HEK293 (cell line): ENCODE measurements around the gene NECTIN2.

Source experiments
- CTCF ChIP-seq: fragments of 450-650 bp; formaldehyde crosslinking; IDR thresholded peaks from 2 replicates; pipeline ENCODE4 v1.5.1; 2016; ENCODE audit warnings: missing biosample characterization, missing genetic modification characterization
- GLIS1 ChIP-seq: fragments of 450-650 bp; formaldehyde crosslinking; IDR thresholded peaks from 2 replicates; pipeline ENCODE4 v1.5.1; 2016; ENCODE audit warnings: missing biosample characterization, missing genetic modification characterization
- KLF1 ChIP-seq: fragments of 450-650 bp; formaldehyde crosslinking; IDR thresholded peaks from 2 replicates; pipeline ENCODE4 v1.5.1; 2016; ENCODE audit warnings: missing biosample characterization, missing genetic modification characterization
- KLF10 ChIP-seq: fragments of 450-650 bp; IDR thresholded peaks from 2 replicates; pipeline ENCODE4 v1.5.1; 2018; ENCODE audit warnings: missing biosample characterization, mild to moderate bottlenecking, missing genetic modification characterization
- KLF16 ChIP-seq: fragments of 450-650 bp; formaldehyde crosslinking; IDR thresholded peaks from 2 replicates; pipeline ENCODE4 v1.5.1; 2017; ENCODE audit warnings: missing biosample characterization, missing genetic modification characterization
- KLF8 ChIP-seq: fragments of 450-650 bp; formaldehyde crosslinking; IDR thresholded peaks from 2 replicates; pipeline ENCODE4 v1.5.1; 2016; ENCODE audit warnings: missing biosample characterization, missing genetic modification characterization
- MZF1 ChIP-seq: fragments of 450-650 bp; formaldehyde crosslinking; IDR thresholded peaks from 2 replicates; pipeline ENCODE4 v1.5.1; 2017; ENCODE audit warnings: missing biosample characterization, missing genetic modification characterization, borderline replicate concordance
- PATZ1 ChIP-seq: fragments of 450-650 bp; formaldehyde crosslinking; IDR thresholded peaks from 2 replicates; pipeline ENCODE4 v1.5.1; 2016; ENCODE audit warnings: missing biosample characterization, missing genetic modification characterization
- PBX3 ChIP-seq: sonication (generic); formaldehyde crosslinking; IDR thresholded peaks from 2 replicates; pipeline ENCODE4 v1.8.1; 2022; ENCODE audit warnings: mild to moderate bottlenecking, moderate library complexity, missing genetic modification reagents
- PRDM4 ChIP-seq: fragments of 450-650 bp; formaldehyde crosslinking; IDR thresholded peaks from 2 replicates; pipeline ENCODE4 v1.5.1; 2017; ENCODE audit warnings: missing biosample characterization, missing genetic modification characterization
- SP3 ChIP-seq: fragments of 450-650 bp; formaldehyde crosslinking; IDR thresholded peaks from 2 replicates; pipeline ENCODE4 v1.5.1; 2016; ENCODE audit warnings: missing biosample characterization, missing genetic modification characterization
- ZBTB10 ChIP-seq: fragments of 450-650 bp; formaldehyde crosslinking; IDR thresholded peaks from 2 replicates; pipeline ENCODE4 v1.5.1; 2016; ENCODE audit warnings: missing biosample characterization, missing genetic modification characterization
- ZBTB26 ChIP-seq: fragments of 450-650 bp; formaldehyde crosslinking; optimal IDR thresholded peaks from 2 replicates; pipeline ENCODE3; 2016; ENCODE audit warnings: missing biosample characterization, mild to moderate bottlenecking, missing genetic modification characterization
- ZFP3 ChIP-seq: fragments of 450-650 bp; formaldehyde crosslinking; IDR thresholded peaks from 2 replicates; pipeline ENCODE4 v1.5.1; 2016; ENCODE audit warnings: low read depth, missing biosample characterization, missing genetic modification characterization
- ZNF146 ChIP-seq: fragments of 450-650 bp; formaldehyde crosslinking; IDR thresholded peaks from 2 replicates; pipeline ENCODE4 v1.5.1; 2016; ENCODE audit warnings: missing biosample characterization, missing genetic modification characterization
- ZNF24 ChIP-seq: fragments of 450-650 bp; formaldehyde crosslinking; IDR thresholded peaks from 2 replicates; pipeline ENCODE4 v1.5.1; 2016; ENCODE audit warnings: missing biosample characterization, missing genetic modification characterization
- ZNF350 ChIP-seq: fragments of 450-650 bp; formaldehyde crosslinking; IDR thresholded peaks from 2 replicates; pipeline ENCODE4 v1.5.0; 2017; ENCODE audit warnings: missing biosample characterization, mild to moderate bottlenecking, missing genetic modification characterization
- ZNF449 ChIP-seq: fragments of 450-650 bp; formaldehyde crosslinking; IDR thresholded peaks from 2 replicates; pipeline ENCODE4 v1.5.1; 2017; ENCODE audit warnings: missing biosample characterization, mild to moderate bottlenecking, missing genetic modification characterization, moderate library complexity
- ZNF473 ChIP-seq: fragments of 450-650 bp; formaldehyde crosslinking; IDR thresholded peaks from 2 replicates; pipeline ENCODE4 v1.5.1; 2017; ENCODE audit warnings: missing biosample characterization, missing genetic modification characterization
- ZNF501 ChIP-seq: fragments of 450-650 bp; formaldehyde crosslinking; IDR thresholded peaks from 2 replicates; pipeline ENCODE4 v1.5.1; 2016; ENCODE audit warnings: missing biosample characterization, missing genetic modification characterization
- ZNF561 ChIP-seq: fragments of 450-650 bp; IDR thresholded peaks from 2 replicates; pipeline ENCODE4 v1.5.1; 2018; ENCODE audit warnings: missing biosample characterization, missing genetic modification characterization, borderline replicate concordance
- ZNF600 ChIP-seq: fragments of 450-650 bp; formaldehyde crosslinking; IDR thresholded peaks from 2 replicates; pipeline ENCODE4 v1.5.1; 2016; ENCODE audit warnings: missing biosample characterization, missing genetic modification characterization
- ZNF624 ChIP-seq: fragments of 450-650 bp; formaldehyde crosslinking; IDR thresholded peaks from 2 replicates; pipeline ENCODE4 v1.5.1; 2017; ENCODE audit warnings: missing biosample characterization, missing genetic modification characterization
- ZNF654 ChIP-seq: fragments of 450-650 bp; formaldehyde crosslinking; IDR thresholded peaks from 2 replicates; pipeline ENCODE4 v1.5.1; 2016; ENCODE audit warnings: low read depth, missing biosample characterization, missing genetic modification characterization
- ZNF768 ChIP-seq: fragments of 450-650 bp; formaldehyde crosslinking; IDR thresholded peaks from 2 replicates; pipeline ENCODE4 v1.5.1; 2018; ENCODE audit warnings: missing biosample characterization, mild to moderate bottlenecking, missing genetic modification characterization
- ZNF843 ChIP-seq: fragments of 450-650 bp; formaldehyde crosslinking; IDR thresholded peaks from 2 replicates; pipeline ENCODE4 v1.5.1; 2016; ENCODE audit warnings: missing biosample characterization, missing genetic modification characterization
- ZSCAN30 ChIP-seq: fragments of 450-650 bp; IDR thresholded peaks from 2 replicates; pipeline ENCODE4 v1.5.1; 2018; ENCODE audit warnings: missing biosample characterization, mild to moderate bottlenecking, missing genetic modification characterization, moderate library complexity
- ZXDB ChIP-seq: fragments of 450-650 bp; formaldehyde crosslinking; IDR thresholded peaks from 2 replicates; pipeline ENCODE4 v1.5.1; 2016; ENCODE audit warnings: missing biosample characterization, missing genetic modification characterization

NECTIN2 gene

GRCh38 chr19:44800461-44800860, 45.6 kb upstream of the NECTIN2 start (continued):
- TF ChIP-seq ZNF24 (tag by site-specific recombination), result no peak
- TF ChIP-seq KLF1 (tag by site-specific recombination), result 0 out of 2 replicates have a peak, but pooled peaks have one; percentile 22
- no peak for TF ChIP-seq PBX3
- TF ChIP-seq ZNF449 (tag by site-specific recombination), result no peak
- TF ChIP-seq ZNF473 (tag by site-specific recombination), result no peak
- TF ChIP-seq ZBTB26 (tag by site-specific recombination), result no peak
- peak; percentile 46; the same call in 1 of the 2 replicates for TF ChIP-seq KLF8 (tag by site-specific recombination)
- no peak for TF ChIP-seq MZF1 (tag by site-specific recombination)
- no peak for TF ChIP-seq ZNF624
- TF ChIP-seq SP3, result peak; percentile 44
- TF ChIP-seq GLIS1 (tag by site-specific recombination), result peak; percentile 38; the same call in 1 of the 2 replicates
- TF ChIP-seq ZNF654 (tag by site-specific recombination), result peak; percentile 58
- no peak for TF ChIP-seq KLF10 (tag by site-specific recombination)
- no peak for TF ChIP-seq ZNF600 (tag by site-specific recombination)
- TF ChIP-seq ZNF501 (tag by site-specific recombination), result no peak
- TF ChIP-seq ZXDB (tag by site-specific recombination), result 0 out of 2 replicates have a peak, but pooled peaks have one; percentile 11
- 0 out of 2 replicates have a peak, but pooled peaks have one; percentile 24 for TF ChIP-seq PATZ1 (tag by site-specific recombination)
- no peak for TF ChIP-seq ZNF146 (tag by site-specific recombination)
- peak; percentile 98 for TF ChIP-seq CTCF
- no peak for TF ChIP-seq ZNF350
- TF ChIP-seq ZNF561 (tag by site-specific recombination), result peak; percentile 61; the same call in 1 of the 2 replicates
- 0 out of 2 replicates have a peak, but pooled peaks have one; percentile 41 for TF ChIP-seq KLF16 (tag by site-specific recombination)
- 0 out of 2 replicates have a peak, but pooled peaks have one; percentile 18 for TF ChIP-seq ZBTB10 (tag by site-specific recombination)
- peak; percentile 40; the same call in 1 of the 2 replicates for TF ChIP-seq ZSCAN30 (tag by site-specific recombination)
- TF ChIP-seq ZNF843, result no peak
- TF ChIP-seq PRDM4 (tag by site-specific recombination), result peak; percentile 75
- TF ChIP-seq ZFP3 (tag by site-specific recombination), result no peak
- TF ChIP-seq ZNF768, result no peak
